GM12891 (cell line): Measurements from ENCODE around the gene EDA.

Source experiments
- POLR2A ChIP-seq: IDR thresholded peaks from 2 replicates; pipeline ENCODE4 v1.6.1; 2011; ENCODE audit warnings: low read depth, low read length, control low read depth
- POLR2AphosphoS5 ChIP-seq: IDR thresholded peaks from 2 replicates; pipeline ENCODE4 v1.6.1; 2011; ENCODE audit warnings: low read depth, low read length, control low read depth
- POU2F2 ChIP-seq: IDR thresholded peaks from 2 replicates; pipeline ENCODE4 v1.6.1; 2011; ENCODE audit warnings: low read depth, mild to moderate bottlenecking, control low read depth, low read length, moderate library complexity

DNA sequence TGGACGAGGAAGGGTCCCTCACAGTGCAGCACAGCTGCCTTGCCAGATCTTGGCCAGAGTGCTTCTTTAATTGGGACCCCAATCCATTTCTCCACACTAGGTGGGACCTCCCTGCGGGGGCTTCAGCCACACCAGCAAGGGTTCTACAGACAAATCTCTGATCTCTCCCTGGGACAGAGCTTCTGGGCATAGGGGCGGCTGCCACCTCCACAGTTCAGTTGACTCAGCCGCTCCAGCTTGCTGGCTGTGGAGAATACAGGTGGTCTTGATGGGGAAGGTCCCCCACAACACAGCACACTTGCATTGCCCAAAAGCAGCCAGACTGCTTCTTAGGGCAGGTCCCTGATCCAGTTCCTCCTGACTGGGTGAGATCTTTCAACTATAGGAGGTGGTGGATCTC, 199.6 kb downstream of the EDA start:
- TF ChIP-seq POU2F2 = no peak
- no peak for TF ChIP-seq POLR2AphosphoS5
- no peak for TF ChIP-seq POLR2A
